NK-92 (cell line): ENCODE data around the gene RMND5B.

Experiments
- DNase-seq: peaks from one replicate; lab custom pipeline; 2025; ENCODE audit not compliant: unreplicated experiment; lab: John Stamatoyannopoulos, UW

Gene RMND5B

DNA sequence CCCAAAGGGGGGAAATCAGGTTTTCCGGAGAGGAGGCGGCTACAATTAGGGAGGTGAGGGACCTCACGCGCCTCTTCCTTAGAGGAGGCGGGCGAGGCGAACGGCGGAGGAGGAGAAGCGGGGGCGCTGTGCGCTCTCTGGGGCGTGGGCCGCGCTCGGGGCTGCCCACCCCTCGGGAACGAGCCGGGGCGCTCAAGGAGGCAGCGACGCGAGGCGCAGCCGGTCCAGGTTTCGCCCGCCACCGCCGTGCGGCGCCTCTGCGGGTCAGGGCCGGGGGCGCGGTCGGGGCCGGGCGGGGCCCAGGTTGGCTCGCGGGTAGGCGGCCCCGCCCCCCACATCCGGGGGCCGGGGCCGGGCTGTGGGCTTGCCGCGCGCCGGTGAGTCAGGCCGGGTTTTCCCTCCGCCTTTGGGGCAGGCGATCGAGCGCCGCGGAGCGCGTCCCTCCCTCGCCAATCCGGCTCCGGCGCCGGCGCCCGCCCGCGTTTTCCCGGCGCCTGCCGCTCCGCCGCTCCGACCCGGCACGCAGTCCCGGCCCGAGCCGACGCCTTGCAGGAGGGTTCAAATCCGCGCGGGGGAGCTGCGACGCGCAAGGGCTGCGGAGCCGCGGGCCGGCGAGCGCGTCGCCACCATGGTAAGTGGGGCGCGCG is 17.6 kb upstream of the RMND5B start, which contains the start of gene N4BP3:
Gene N4BP3, plus strand, starts transcription at position 392 of the 647 bp plus-strand sequence. CDS start 6,052 bp downstream, outside the sequence.
- DNase-seq: no peak

DNA sequence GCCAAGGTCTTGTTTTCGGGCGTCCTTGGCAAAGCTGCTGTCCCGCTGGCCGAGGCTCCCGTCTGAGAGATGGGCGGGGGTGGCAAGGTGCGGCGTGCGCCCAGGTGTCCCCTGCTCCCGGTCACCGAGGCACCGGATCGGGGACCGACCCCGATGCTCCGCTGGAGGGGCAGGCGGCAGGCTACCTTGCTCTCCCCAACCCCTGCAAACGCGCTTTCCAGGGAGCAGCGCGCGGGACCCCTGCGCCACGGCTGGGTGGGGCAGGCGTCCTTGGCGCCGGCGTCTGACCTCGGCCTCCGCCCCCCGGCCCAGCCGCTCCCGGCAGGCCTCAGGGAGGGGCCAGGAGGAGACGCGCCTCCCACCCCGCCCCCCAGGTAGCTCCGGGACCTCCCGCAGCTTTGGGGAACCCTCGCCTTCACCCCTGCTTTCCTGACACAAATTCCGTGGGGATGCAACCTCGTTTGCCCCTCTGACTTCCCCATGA is 16.9 kb upstream of the RMND5B start:
- no peak for DNase-seq

GRCh38 chr5:178114325-178115135 is 16.3 kb upstream of the RMND5B start:
- DNase-seq: no peak

GRCh38 chr5:178115136-178115813 is 15.5 kb upstream of the RMND5B start:
- no peak for DNase-seq

GRCh38 chr5:178115814-178116142 is 15.0 kb upstream of the RMND5B start:
- no peak for DNase-seq

GRCh38 chr5:178116143-178116885 is 14.5 kb upstream of the RMND5B start:
- peak; percentile 40 for DNase-seq

DNA sequence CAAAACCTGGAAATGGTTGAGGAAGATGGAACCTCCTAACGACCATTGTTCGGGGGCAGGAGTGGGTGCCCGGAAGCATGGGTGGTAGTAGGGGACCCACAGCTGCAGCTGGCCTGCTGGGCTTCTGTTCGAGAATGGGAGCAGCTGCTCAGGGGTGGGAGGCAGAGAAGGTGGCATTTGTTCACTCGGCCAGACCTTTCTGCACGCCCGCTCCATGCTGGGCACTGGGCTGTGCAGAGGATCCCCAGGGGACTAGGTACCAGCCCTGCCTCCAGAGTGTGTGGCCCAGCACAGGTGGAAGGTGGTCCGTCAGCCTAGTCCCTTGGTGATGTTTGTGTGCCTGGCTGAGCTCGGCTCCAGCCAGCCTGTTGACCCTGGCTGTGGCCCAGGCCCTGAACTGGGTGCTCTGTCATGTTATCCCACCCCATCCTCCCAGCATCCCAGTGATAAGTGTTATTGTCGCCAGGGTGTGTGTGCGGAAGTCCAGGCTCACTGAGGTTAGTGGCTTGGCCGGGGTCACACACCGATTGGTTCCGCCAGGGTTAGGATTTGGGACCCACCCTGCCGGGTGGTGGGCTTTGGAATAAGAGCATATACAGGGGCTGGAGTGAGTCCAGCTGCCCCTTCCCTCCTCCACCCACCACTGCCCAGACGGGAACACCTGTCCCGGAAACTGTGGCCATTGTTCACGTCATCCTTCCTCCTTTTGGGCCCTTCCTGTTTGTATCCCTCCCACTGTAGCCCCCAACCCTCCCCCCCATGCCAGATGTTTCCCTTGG is 12.7 kb upstream of the RMND5B start:
- no peak for DNase-seq

DNA sequence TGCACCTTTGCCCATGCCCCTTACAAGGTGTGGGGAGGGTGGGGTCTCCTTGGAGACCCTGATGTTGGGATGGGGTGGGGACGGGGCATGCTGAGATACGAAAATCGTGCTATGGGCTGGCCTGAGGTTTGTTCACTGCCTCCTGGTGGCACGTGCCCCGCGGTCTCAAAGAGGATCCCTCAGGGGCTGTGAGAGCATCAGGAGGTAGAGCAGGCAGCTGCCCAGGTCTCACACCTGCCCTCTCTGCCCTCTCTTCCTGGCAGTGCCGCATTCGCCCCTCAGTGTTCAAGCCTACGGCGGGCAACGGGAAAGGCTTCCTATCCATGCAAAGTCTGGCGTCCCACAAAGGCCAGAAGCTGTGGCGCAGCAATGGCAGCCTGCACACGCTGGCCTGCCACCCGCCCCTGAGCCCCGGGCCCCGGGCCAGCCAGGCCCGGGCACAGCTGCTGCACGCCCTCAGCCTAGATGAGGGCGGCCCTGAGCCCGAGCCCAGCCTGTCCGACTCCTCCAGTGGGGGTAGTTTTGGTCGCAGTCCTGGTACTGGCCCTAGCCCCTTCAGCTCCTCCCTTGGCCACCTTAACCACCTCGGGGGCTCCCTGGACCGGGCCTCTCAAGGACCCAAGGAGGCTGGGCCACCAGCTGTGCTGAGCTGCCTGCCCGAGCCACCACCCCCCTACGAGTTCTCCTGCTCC is 10.8 kb upstream of the RMND5B start:
- DNase-seq: no peak

DNA sequence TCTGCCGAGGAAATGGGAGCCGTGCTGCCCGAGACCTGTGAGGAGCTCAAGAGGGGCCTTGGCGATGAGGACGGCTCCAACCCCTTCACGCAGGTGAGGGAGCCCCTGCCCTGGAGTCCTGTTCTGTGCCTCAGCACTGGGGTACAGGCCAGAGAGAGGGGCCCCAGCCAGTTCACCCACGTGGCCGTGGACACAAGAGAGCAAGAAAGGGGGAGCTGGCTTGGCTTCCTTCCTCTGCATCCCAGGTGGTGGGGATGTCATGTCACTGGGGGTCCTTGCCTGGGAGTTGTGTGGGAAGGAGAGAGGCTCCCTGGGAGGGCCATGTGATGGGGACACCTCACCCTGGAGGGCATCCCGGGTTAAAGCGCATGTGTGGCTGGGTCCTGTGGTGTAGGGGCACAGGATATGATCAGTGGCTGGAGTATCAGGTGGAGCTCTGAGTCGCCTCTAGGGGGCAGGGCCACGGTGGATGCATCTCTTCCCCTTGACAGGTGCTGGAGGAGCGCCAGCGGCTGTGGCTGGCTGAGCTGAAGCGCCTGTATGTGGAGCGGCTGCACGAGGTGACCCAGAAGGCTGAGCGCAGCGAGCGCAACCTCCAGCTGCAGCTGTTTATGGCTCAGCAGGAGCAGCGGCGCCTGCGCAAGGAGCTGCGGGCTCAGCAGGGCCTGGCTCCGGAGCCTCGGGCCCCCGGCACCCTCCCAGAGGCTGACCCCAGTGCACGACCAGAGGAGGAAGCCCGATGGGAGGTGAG is 10.0 kb upstream of the RMND5B start:
- no peak for DNase-seq

GRCh38 chr5:178121391-178122276 is 9.2 kb upstream of the RMND5B start:
- no peak for DNase-seq

GRCh38 chr5:178122346-178122745 is 8.5 kb upstream of the RMND5B start:
- DNase-seq: no peak

DNA sequence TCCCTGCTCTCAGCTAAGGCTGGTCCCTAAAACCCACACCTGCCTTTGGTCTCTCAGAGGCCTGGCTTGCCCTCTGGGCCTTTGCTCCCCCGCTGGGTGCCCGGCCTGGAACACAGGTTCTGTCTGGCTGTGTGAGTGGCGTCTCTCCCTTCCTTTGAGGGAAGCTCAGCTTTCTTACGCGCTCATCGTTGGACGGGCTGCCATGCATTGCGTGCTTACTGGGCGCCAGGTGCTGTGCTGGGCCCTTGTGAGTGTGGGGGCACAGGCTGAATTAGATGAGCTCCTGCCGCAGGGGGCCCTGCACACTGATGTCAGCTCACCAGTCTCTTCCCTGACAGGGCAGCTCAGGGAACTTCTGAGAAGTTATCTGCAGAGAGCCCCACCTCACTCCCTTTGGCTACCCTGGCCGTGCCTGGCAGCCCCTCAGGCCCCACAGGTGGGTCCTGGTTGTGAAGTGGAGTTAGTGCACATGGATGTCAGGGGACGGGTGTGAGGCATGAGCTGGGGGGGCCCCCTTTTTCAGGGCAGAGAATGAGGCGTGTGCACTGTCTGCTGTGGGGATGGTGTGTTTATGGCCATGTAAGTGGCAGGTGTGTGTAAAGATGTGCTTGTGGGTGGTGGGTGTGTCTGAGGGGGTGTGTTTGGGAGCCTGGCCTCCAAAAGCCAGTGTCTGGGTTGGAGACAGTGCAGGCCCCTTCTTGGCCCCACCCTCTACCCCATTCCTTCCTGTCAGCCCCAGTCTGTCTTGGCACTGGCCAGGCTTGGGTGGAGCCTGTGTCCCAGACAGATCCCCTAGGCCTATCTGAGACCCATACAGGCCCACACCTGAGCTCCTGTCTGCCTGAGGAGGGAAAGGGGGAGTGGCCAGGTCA is 7.5 kb upstream of the RMND5B start:
- DNase-seq: no peak

DNA sequence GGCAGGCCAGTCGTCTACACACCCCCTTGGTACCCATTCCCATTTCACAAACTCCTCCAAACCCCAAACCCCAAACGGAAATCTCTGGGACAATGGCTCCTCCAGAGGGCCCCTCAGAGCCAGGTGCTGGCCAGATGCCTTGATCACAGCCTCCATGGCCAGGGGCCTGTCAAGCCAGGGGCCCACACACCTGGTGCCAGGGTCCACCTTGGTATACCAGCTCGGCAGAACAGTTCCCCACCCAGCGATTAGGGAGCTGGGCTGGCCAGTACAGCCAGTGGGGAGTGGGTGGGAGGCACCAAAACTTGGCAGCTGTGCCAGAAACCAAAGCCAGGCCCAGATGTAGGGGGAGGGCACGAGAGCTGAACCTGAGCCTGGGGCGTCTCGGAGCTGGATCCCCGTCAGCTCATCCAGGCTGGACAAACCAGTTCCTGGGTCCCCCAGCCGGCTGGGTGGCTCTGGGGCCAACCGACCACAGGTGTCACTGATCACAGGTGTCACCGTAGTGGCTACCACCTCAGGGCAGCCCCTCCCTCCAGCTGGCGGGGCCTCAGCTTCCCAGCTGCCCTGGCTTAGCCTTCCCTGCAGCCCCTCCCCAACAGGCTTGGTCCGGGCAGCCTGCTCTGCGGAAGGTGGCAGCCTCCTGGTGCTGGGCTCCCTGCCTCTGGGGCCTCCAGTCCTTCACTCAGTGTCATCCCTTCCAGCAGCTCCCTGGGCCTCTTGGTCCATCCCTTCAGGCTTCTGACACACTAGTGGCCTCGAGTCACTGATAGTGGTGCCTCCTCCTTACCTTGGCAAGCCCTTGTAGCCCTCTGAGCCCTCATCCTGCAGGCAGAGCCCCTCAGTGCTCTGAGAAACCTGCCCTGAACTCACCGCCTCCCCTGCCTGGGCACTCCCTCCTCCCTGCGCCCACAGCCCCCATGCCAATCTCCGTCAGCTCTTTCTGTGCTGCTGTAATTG is 6.6 kb upstream of the RMND5B start:
- no peak for DNase-seq

DNA sequence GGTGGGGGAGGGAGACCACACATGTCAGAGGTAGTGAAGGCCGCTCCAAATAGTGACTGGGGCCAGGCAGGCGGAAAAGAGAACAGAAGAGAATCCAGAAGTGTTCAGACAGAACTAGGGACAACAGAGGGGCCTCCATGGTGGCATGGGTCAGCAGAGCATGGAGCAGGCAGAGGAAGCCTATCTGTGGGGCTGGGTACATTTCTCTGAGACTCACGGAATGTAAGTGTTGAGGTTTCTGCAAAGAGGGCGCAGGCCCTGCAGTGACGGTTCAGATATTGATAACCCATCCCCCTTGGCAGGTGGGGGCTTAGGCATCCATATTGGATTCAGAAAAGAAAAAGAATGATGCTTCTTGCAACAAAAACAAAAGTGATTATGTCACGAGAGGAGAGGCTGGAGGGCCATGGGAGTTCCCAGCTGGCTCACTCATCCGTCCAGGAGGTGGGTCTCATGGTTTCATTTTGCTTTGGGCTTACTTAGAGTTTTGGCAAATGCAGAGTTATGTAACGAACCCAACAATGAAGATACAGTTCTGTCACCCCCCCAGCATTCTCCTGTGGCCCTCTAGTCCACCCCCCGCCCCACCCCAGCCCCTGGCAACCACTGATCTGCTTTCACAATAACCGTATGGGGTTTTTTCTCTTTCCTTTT is 5.4 kb upstream of the RMND5B start:
- DNase-seq: no peak

DNA sequence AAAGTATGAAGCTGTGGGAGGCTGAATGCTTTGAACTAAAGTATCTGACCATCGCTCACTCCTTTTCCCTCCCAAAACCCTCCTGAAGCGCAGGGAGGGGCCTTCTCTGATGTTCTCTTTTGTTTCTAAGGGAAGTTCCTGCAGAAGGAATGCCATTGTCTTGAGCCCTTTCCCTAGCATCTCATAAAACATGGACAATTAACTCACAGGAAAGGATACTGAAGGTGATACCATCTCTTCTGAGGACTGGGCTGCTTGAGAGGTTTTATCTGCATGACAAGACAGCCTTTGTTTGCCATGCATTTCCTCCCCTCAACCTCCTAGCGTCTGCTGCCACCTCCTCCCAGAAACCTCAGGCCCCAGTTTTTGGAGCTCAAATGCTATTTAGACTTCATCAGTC is 4.3 kb upstream of the RMND5B start:
- DNase-seq: no peak
